H1 (cell line): ENCODE results near the gene DYNC1LI1. TPM values are rescaled to one million over a fixed set of nuclear protein-coding genes. Genes with fewer than 3 reads are reported as not detected.

Experiments used
- CTCF ChIA-PET: fragments of 300-600 bp; sonication (Branson Sonifier 250); formaldehyde crosslinking; loops from one replicate; lab custom pipeline; 2021; ENCODE audit not compliant: partially characterized antibody; lab: Charles Lee
- POLR2A ChIA-PET: fragments of 300-600 bp; sonication (Branson Sonifier 250); formaldehyde crosslinking; loops from one replicate; lab custom pipeline; 2021; ENCODE audit warnings: inconsistent platforms; ENCODE audit not compliant: partially characterized antibody; lab: Charles Lee
- DNase-seq, 2 experiments: peaks; one replicate each; pipeline versions ENCODE4 v3.0.0 to v3.0.0-alpha.2; 2010 to 2022; ENCODE audit warnings: low spot score in 2 of 2, low read depth in 1 of 2, mixed read lengths in 1 of 2
- FAIRE-seq: peaks from 2 replicates; lab custom pipeline; 2011; peaks lifted over from hg19 to GRCh38; lab: Jason Lieb, UNC
- H2AFZ ChIP-seq: 2 replicates; pipeline ENCODE4 v1.8.1; 2012; ENCODE audit warnings: low read length, inconsistent platforms
- H2AK5ac ChIP-seq: 2 replicates; pipeline ENCODE4 v1.6.1; 2013; ENCODE audit warnings: low read depth, low read length
- H2BK120ac ChIP-seq: replicated peaks from 2 replicates; pipeline ENCODE3; 2013; ENCODE audit warnings: low read depth, low read length, inconsistent platforms
- H2BK12ac ChIP-seq: 2 replicates; pipeline ENCODE4 v1.6.1; 2013; ENCODE audit warnings: low read depth, low read length
- H2BK15ac ChIP-seq: 2 replicates; pipeline ENCODE4 v1.6.1; 2013; ENCODE audit warnings: low read length
- H2BK20ac ChIP-seq: 2 replicates; pipeline ENCODE4 v1.6.1; 2013; ENCODE audit warnings: low read length
- H2BK5ac ChIP-seq: 2 replicates; pipeline ENCODE4 v1.6.1; 2013; ENCODE audit warnings: low read depth, low read length
- H3K14ac ChIP-seq: 2 replicates; pipeline ENCODE4 v1.6.1; 2013; ENCODE audit warnings: inconsistent platforms; ENCODE audit not compliant: insufficient read length
- H3K18ac ChIP-seq: 2 replicates; pipeline ENCODE4 v1.6.1; 2013; ENCODE audit warnings: low read length; ENCODE audit errors: extremely low read depth
- H3K23ac ChIP-seq: 2 replicates; pipeline ENCODE4 v1.6.1; 2013; ENCODE audit warnings: inconsistent platforms; ENCODE audit not compliant: insufficient read length
- H3K23me2 ChIP-seq: 2 replicates; pipeline ENCODE4 v1.6.1; 2013; ENCODE audit warnings: low read depth, low read length
- H3K27ac ChIP-seq: 2 replicates; pipeline ENCODE4 v1.6.1; 2011; ENCODE audit warnings: low read depth, low read length, inconsistent platforms
- H3K27me3 ChIP-seq, 4 experiments: replicated peaks in 1 of 4; 1 replicate in 1 of 4; 2 replicates in 3 of 4; pipeline versions ENCODE4 v1.6.1 to v1.8.1; 2011 to 2013; ENCODE audit warnings: low read length in 3 of 4, mild to moderate bottlenecking in 3 of 4, inconsistent platforms in 2 of 4, mixed read lengths in 2 of 4, moderate library complexity in 1 of 4; ENCODE audit not compliant: control insufficient read depth in 3 of 4, insufficient read depth in 3 of 4; ENCODE audit errors: extremely low read depth in 1 of 4
- H3K36me3 ChIP-seq, 4 experiments: 2 replicates each; pipeline versions ENCODE4 v1.6.1 to v1.8.1; 2011 to 2013; ENCODE audit warnings: mild to moderate bottlenecking in 4 of 4, low read length in 3 of 4, moderate library complexity in 2 of 4, control low read depth in 1 of 4, inconsistent platforms in 1 of 4; ENCODE audit not compliant: insufficient read depth in 4 of 4, control insufficient read depth in 2 of 4
- H3K4ac ChIP-seq: replicated peaks from 2 replicates; pipeline ENCODE3; 2013; ENCODE audit warnings: low read length, low read depth, mixed read lengths, inconsistent platforms; ENCODE audit not compliant: insufficient read length
- H3K4me1 ChIP-seq, 4 experiments: replicated peaks in 1 of 4; 1 replicate in 1 of 4; 2 replicates in 3 of 4; pipeline versions ENCODE4 v1.6.1 to v1.8.1; 2011 to 2013; ENCODE audit warnings: low read length in 3 of 4, inconsistent platforms in 2 of 4, mixed read lengths in 1 of 4; ENCODE audit not compliant: insufficient read depth in 4 of 4, control insufficient read depth in 3 of 4
- H3K4me2 ChIP-seq, 2 experiments: 2 replicates each; pipeline versions ENCODE4 v1.6.1 to v1.8.1; 2011 to 2013; ENCODE audit warnings: low read depth in 2 of 2, low read length in 2 of 2, control low read depth in 1 of 2, inconsistent platforms in 1 of 2, mild to moderate bottlenecking in 1 of 2; ENCODE audit not compliant: insufficient read depth in 1 of 2
- H3K4me3 ChIP-seq, 4 experiments: fragments of 200-600, 300-600 bp in 1 of 4; sonication (generic), shearing (Covaris generic), sonication (Bioruptor Twin) in 1 of 4; 2 replicates each; pipeline versions ENCODE4 v1.5.1 to v1.8.1; 2011 to 2016; ENCODE audit warnings: low read length in 4 of 4, low read depth in 3 of 4, control low read depth in 2 of 4, inconsistent platforms in 2 of 4, mild to moderate bottlenecking in 2 of 4, mixed read lengths in 1 of 4, moderate library complexity in 1 of 4; ENCODE audit not compliant: insufficient read depth in 2 of 4; ENCODE audit errors: extremely low read depth in 1 of 4
- H3K56ac ChIP-seq: replicated peaks from 2 replicates; pipeline ENCODE3; 2013; ENCODE audit warnings: low read depth, mild to moderate bottlenecking, mixed read lengths, low read length, inconsistent platforms; ENCODE audit not compliant: insufficient read length
- H3K79me1 ChIP-seq: 2 replicates; pipeline ENCODE4 v1.6.1; 2013; ENCODE audit warnings: low read depth, low read length, control low read depth
- H3K79me2 ChIP-seq, 2 experiments: 2 replicates each; pipeline versions ENCODE4 v1.6.1 to v1.8.1; 2012 to 2013; ENCODE audit warnings: low read length in 2 of 2, mild to moderate bottlenecking in 2 of 2, inconsistent platforms in 1 of 2; ENCODE audit not compliant: insufficient read depth in 2 of 2, control insufficient read depth in 1 of 2
- H3K9ac ChIP-seq, 4 experiments: replicated peaks in 1 of 4; 1 replicate in 1 of 4; 2 replicates in 3 of 4; pipeline versions ENCODE4 v1.6.1 to v1.8.1; 2011 to 2013; ENCODE audit warnings: low read depth in 3 of 4, low read length in 3 of 4, control low read depth in 2 of 4, mild to moderate bottlenecking in 2 of 4, moderate library complexity in 2 of 4, inconsistent platforms in 1 of 4; ENCODE audit errors: extremely low read depth in 1 of 4
- H3K9me3 ChIP-seq, 2 experiments: 2 replicates each; pipeline versions ENCODE4 v1.6.1 to v1.8.1; 2012 to 2013; ENCODE audit warnings: mild to moderate bottlenecking in 2 of 2, moderate library complexity in 2 of 2, control low read depth in 1 of 2, inconsistent platforms in 1 of 2, low read depth in 1 of 2, low read length in 1 of 2, mixed read lengths in 1 of 2; ENCODE audit not compliant: insufficient read depth in 2 of 2
- H4K20me1 ChIP-seq, 2 experiments: replicated peaks in 1 of 2; 2 replicates each; pipeline versions ENCODE3 to v1.8.1; 2011 to 2013; ENCODE audit warnings: inconsistent platforms in 2 of 2, low read length in 2 of 2, mild to moderate bottlenecking in 1 of 2; ENCODE audit not compliant: insufficient read depth in 2 of 2, control insufficient read depth in 1 of 2
- H4K5ac ChIP-seq: 2 replicates; pipeline ENCODE4 v1.6.1; 2013; ENCODE audit warnings: low read length, low read depth, mixed read lengths, inconsistent platforms; ENCODE audit not compliant: insufficient read length
- H4K8ac ChIP-seq: 2 replicates; pipeline ENCODE4 v1.8.0; 2013; ENCODE audit warnings: mild to moderate bottlenecking, moderate library complexity, low read length, inconsistent platforms; ENCODE audit not compliant: insufficient read depth; ENCODE audit errors: extremely low read depth
- H4K91ac ChIP-seq: replicated peaks from 2 replicates; pipeline ENCODE3; 2013; ENCODE audit warnings: low read length, mixed read lengths, inconsistent platforms; ENCODE audit not compliant: insufficient read length
- BACH1 ChIP-seq: IDR thresholded peaks from 2 replicates; pipeline ENCODE4 v1.6.1; 2012; ENCODE audit warnings: low read length, improper control_type of control experiment
- BRCA1 ChIP-seq: IDR thresholded peaks from 2 replicates; pipeline ENCODE4 v1.6.1; 2012; ENCODE audit warnings: low read depth, low read length, improper control_type of control experiment
- JUND ChIP-seq: IDR thresholded peaks from 2 replicates; pipeline ENCODE4 v1.6.1; 2011; ENCODE audit warnings: mild to moderate bottlenecking, improper control_type of control experiment, low read length
- KDM5A ChIP-seq: fragments of 200-600 bp; IDR thresholded peaks from 2 replicates; pipeline ENCODE4 v1.7.1; 2012; ENCODE audit warnings: mild to moderate bottlenecking, low read length, inconsistent platforms, mixed read lengths
- MAFK ChIP-seq: IDR thresholded peaks from 2 replicates; pipeline ENCODE4 v1.6.1; 2012; ENCODE audit warnings: low read depth, mild to moderate bottlenecking, improper control_type of control experiment, low read length
- PHF8 ChIP-seq: fragments of 200-600 bp; sonication (generic); conservative IDR thresholded peaks from 2 replicates; pipeline ENCODE4 v1.7.1; 2012; ENCODE audit warnings: low read depth, mild to moderate bottlenecking, inconsistent platforms, low read length, moderate library complexity
- RBBP5 ChIP-seq: IDR thresholded peaks from 2 replicates; pipeline ENCODE4 v1.7.1; 2012; ENCODE audit warnings: low read depth, mild to moderate bottlenecking, inconsistent platforms, low read length, moderate library complexity, borderline replicate concordance
- RNF2 ChIP-seq: fragments of 200-900, 300-1000 bp; sonication (generic); IDR thresholded peaks from 2 replicates; pipeline ENCODE4 v1.7.1; 2016; ENCODE audit warnings: borderline replicate concordance, low read depth, mild to moderate bottlenecking, antibody characterized with exemption, low read length; ENCODE audit not compliant: poor library complexity, severe bottlenecking; ENCODE audit errors: missing control alignments
- SRF ChIP-seq: IDR thresholded peaks from 2 replicates; pipeline ENCODE4 v1.6.1; 2011; ENCODE audit warnings: mild to moderate bottlenecking, low read depth, low read length, moderate library complexity
- TAF7 ChIP-seq: optimal IDR thresholded peaks from 2 replicates; pipeline ENCODE3; 2011; ENCODE audit warnings: low read depth, mild to moderate bottlenecking, inconsistent platforms, low read length, moderate library complexity, borderline replicate concordance
- TEAD4 ChIP-seq: IDR thresholded peaks from 2 replicates; pipeline ENCODE4 v1.6.1; 2012; ENCODE audit warnings: low read depth, low read length, inconsistent platforms, mixed read lengths
- USF2 ChIP-seq: IDR thresholded peaks from 2 replicates; pipeline ENCODE4 v1.6.1; 2011; ENCODE audit warnings: low read length, improper control_type of control experiment
- WGBS, 2 experiments: shearing (Covaris generic) in 1 of 2; methylation state at CpG; one replicate each; pipeline versions ENCODE4 v1.1.6 to v1.1.7; 2013 to 2015; ENCODE audit warnings: low lambda C conversion rate in 2 of 2, mixed read lengths in 2 of 2, inconsistent platforms in 1 of 2, low coverage in 1 of 2, missing lambda C conversion rate in 1 of 2; ENCODE audit not compliant: insufficient replicate concordance in 2 of 2, insufficient coverage in 1 of 2, insufficient read length in 1 of 2; ENCODE audit errors: extremely low coverage in 1 of 2, missing lambda C conversion rate in 1 of 2; 5-methylcytosine and 5-hydroxymethylcytosine counted together
- polyA plus RNA-seq, 7 experiments: library from polyadenylated mRNA; depleted of rRNA in 3 of 7; stranded (reverse) in 5 of 7; unstranded in 2 of 7; fragments of >200 nt in 5 of 7; fragments of 200-250 nt in 2 of 7; gene quantifications; 1 replicate in 5 of 7; 2 replicates in 1 of 7; 4 replicates in 1 of 7; pipeline versions ENCODE4 v1.2.1 to v1.2.3, GENCODE V29; 2011 to 2013; ENCODE audit warnings: missing spikeins in 2 of 7, mixed read lengths in 2 of 7
- total RNA-seq: library from RNA; stranded (reverse); fragmentation: NEBNext Ultra II Directional; extraction: Animal tissue kit (Norgen Biotek cat#: 25700); gene quantifications from 2 replicates; pipeline ENCODE4 v1.2.1, GENCODE V29; 2021

Gene DYNC1LI1
- total and polyA plus RNA-seq, 2 of the 8 experiments (the other 6 are each of a cell fraction or from before 2014, with no cell fraction given), result 13.6 to 45.1 TPM

GRCh38 chr3:32575451-32576113 lies 4.9 kb upstream of the DYNC1LI1 start:
- Histone ChIP-seq H3K9me3 (no peaks in the 10 kb centered on the region; a peak in 1 of 4 replicates), H3K23ac (no peak overlapping the region), H3K27me3 (no peaks in the 10 kb centered on the region), H3K4me2 (no peak overlapping the region), H3K4me1 (peaks cover 0 to 6% (median 0%) of the 10 kb centered on the region in 4 experiments; a peak in 2 of 7 replicates), H2BK12ac (no peak overlapping the region), H3K36me3 (no peaks in the 10 kb centered on the region), H3K56ac (no peak overlapping the region), H3K4me3 (no peak overlapping the region), H3K23me2 (no peaks in the 10 kb centered on the region; the same call in 1 of the 2 replicates), H2BK20ac (no peak overlapping the region), H3K79me2 (peaks cover 0 to 12% of the 10 kb centered on the region in 2 experiments; a peak in 2 of 4 replicates), H2BK15ac (no peak overlapping the region), H4K8ac (no peak overlapping the region), H4K20me1 (no peaks in the 10 kb centered on the region), H2BK120ac (no peak overlapping the region), H2BK5ac (no peak overlapping the region), H3K27ac (no peak overlapping the region), H3K14ac (no peak overlapping the region), H3K9ac (no peak overlapping the region), H4K5ac (no peak overlapping the region), H2AFZ (no peak overlapping the region), H3K79me1 (no peaks in the 10 kb centered on the region), H3K4ac (no peak overlapping the region), H3K18ac (no peak overlapping the region), H2AK5ac (no peak overlapping the region), H4K91ac (no peak overlapping the region)
- POLR2A ChIA-PET, result interaction anchor here (1.0 to 1.2 kb wide), 2 partner anchors 9 to 56 kb away, joined by 3 to 4 read pairs; no protein-coding TSS in a partner anchor
- DNase-seq (no peak), FAIRE-seq (no peak)
- CTCF ChIA-PET, result interaction anchor here (0.6 to 2.1 kb wide), 2 partner anchors 17 to 795 kb away, joined by 4 read pairs; no protein-coding TSS in a partner anchor
- 91% methylated on average over 2 of the region's 2 CpGs; no CpG with 5 or more reads in 1 of the 2 experiments for WGBS, 2 experiments
- TF ChIP-seq BACH1 (no peak), RBBP5 (no peak), MAFK (no peak), JUND (no peak), TEAD4 (no peak), SRF (no peak), TAF7 (no peak), USF2 (no peak), RNF2 (no peak), KDM5A (no peak), PHF8 (no peak), BRCA1 (no peak)
